ENCODE data around the gene CEACAM16. TPM values are rescaled to one million over a fixed set of nuclear protein-coding genes. Genes with fewer than 3 reads are reported as not detected.

Gene CEACAM16
- total RNA-seq, 1 experiment from 2014 or later = not detected

GRCh38 chr19:44671400-44671799 lies 27.6 kb upstream of the CEACAM16 start, which contains the start of gene CEACAM19:
CEACAM19 (plus strand) TSS chr19:44671482; CDS start chr19:44671932, 450 bp downstream.
- Histone ChIP-seq H4K20me1 (ENCODE audit: insufficient read depth) (no peaks in the 10 kb centered on the region), H3K79me2 (ENCODE audit: insufficient read depth, low read length) (no peaks in the 10 kb centered on the region), H3K9me3 (ENCODE audit: control insufficient read depth in 1 of 2, insufficient read depth in 1 of 2, low read depth in 1 of 2, low read length in 2 of 2) (no peaks in the 10 kb centered on the region), H3K4me1 (ENCODE audit: control insufficient read depth in 1 of 2, insufficient read depth in 2 of 2, low read length in 2 of 2) (peaks cover 0 to 19% of the 10 kb centered on the region in 2 experiments; a peak in 2 of 4 replicates), H3K27ac (ENCODE audit: low read depth, low read length) (no peak within 1 kb of the TSS), H3K4me2 (ENCODE audit: low read length) (peak within 1 kb of the TSS; percentile 33), H2AFZ (ENCODE audit: low read depth, low read length, poor library complexity, severe bottlenecking) (no peak within 1 kb of the TSS), H3K4me3 (replicated peaks in 1 of 2; ENCODE audit: low read depth in 1 of 2, low read length in 2 of 2) (no peak within 1 kb of the TSS), H3K27me3 (ENCODE audit: insufficient read depth, low read length) (no peaks in the 10 kb centered on the region), H3K36me3 (ENCODE audit: control insufficient read depth in 1 of 2, insufficient read depth in 2 of 2, low read length in 2 of 2) (no peaks in the 10 kb centered on the region), H3K9ac (ENCODE audit: low read length) (no peak within 1 kb of the TSS), H3K9me2 (ENCODE audit: insufficient read depth) (no peaks in the 10 kb centered on the region)
- RAD21 ChIA-PET (ENCODE audit: low non-redundant PET in 1 of 2, low total read pairs in 2 of 2, uncharacterized antibody in 2 of 2, unreplicated experiment in 2 of 2) = no interaction called here
- intact Hi-C loops (cut with micrococcal nuclease) = no loop called here
- ATAC-seq (peak; percentile 41; the same call in 1 of the 2 replicates), DNase-seq (ENCODE audit: low read depth, low spot score) (no peak)
- POLR2A ChIA-PET = no interaction called here
- no TSS peak for BruUV-seq (replicated peaks)
- CTCF ChIA-PET = no interaction called here
- peak; percentile 47; the same call in 1 of the 2 replicates for TF ChIP-seq CBX3 (IDR thresholded peaks at IDR 0.05; ENCODE audit: low read depth)
- TF ChIP-seq CTCF (IDR thresholded peaks at IDR 0.05 in 2 of 3, conservative IDR thresholded peaks at IDR 0.05 in 1 of 3; ENCODE audit: borderline replicate concordance in 1 of 3, insufficient read depth in 1 of 3, low read depth in 2 of 3, low read length in 2 of 3) = no peak
- TF ChIP-seq TCF7L2 (IDR thresholded peaks at IDR 0.05; ENCODE audit: borderline replicate concordance, extremely low read depth, insufficient read depth, insufficient read length) = no peak
- no peak for TF ChIP-seq EGR1 (IDR thresholded peaks at IDR 0.05; ENCODE audit: low read depth)

GRCh38 chr19:44672226-44672625 lies 26.7 kb upstream of the CEACAM16 start:
- intact Hi-C loops (cut with micrococcal nuclease) = no loop called here
- TF ChIP-seq YY1 (IDR thresholded peaks at IDR 0.05; ENCODE audit: extremely low read depth, insufficient replicate concordance, low read depth, low read length) = no peak
- no peak for TF ChIP-seq EGR1 (IDR thresholded peaks at IDR 0.05; ENCODE audit: low read depth)
- H3K9me3 ChIP-seq (ENCODE audit: control insufficient read depth in 1 of 2, insufficient read depth in 1 of 2, low read depth in 1 of 2, low read length in 2 of 2) = no peaks in the 10 kb centered on the region
- ChIA-PET RAD21 (ENCODE audit: low non-redundant PET in 1 of 2, low total read pairs in 2 of 2, uncharacterized antibody in 2 of 2, unreplicated experiment in 2 of 2) (no interaction called here), POLR2A (no interaction called here), CTCF (interaction anchor here (0.9 kb wide), 1 partner anchor 101 kb away, joined by 3 read pairs; no protein-coding TSS in a partner anchor)
- H3K27ac ChIP-seq (ENCODE audit: low read depth, low read length) = no peak overlapping the region
- no peaks in the 10 kb centered on the region for H3K36me3 ChIP-seq (ENCODE audit: control insufficient read depth in 1 of 2, insufficient read depth in 2 of 2, low read length in 2 of 2)
- no peaks in the 10 kb centered on the region for H3K9me2 ChIP-seq (ENCODE audit: insufficient read depth)
- H4K20me1 ChIP-seq (ENCODE audit: insufficient read depth) = no peaks in the 10 kb centered on the region
- no peak overlapping the region for H3K4me2 ChIP-seq (ENCODE audit: low read length)
- no peak overlapping the region for H3K4me3 ChIP-seq (replicated peaks in 1 of 2; ENCODE audit: low read depth in 1 of 2, low read length in 2 of 2)
- H3K27me3 ChIP-seq (ENCODE audit: insufficient read depth, low read length) = no peaks in the 10 kb centered on the region
- no TSS peak for BruUV-seq (replicated peaks)
- DNase-seq (ENCODE audit: low read depth, low spot score) = no peak
- no peak overlapping the region for H2AFZ ChIP-seq (ENCODE audit: low read depth, low read length, poor library complexity, severe bottlenecking)
- no peak overlapping the region for H3K9ac ChIP-seq (ENCODE audit: low read length)
- peaks cover 7 to 27% of the 10 kb centered on the region in 2 experiments for H3K4me1 ChIP-seq (ENCODE audit: control insufficient read depth in 1 of 2, insufficient read depth in 2 of 2, low read length in 2 of 2)
- ATAC-seq = no peak
- no peaks in the 10 kb centered on the region for H3K79me2 ChIP-seq (ENCODE audit: insufficient read depth, low read length)

All from HCT116 (cell line).